Activated CD8-positive, alpha-beta memory T cell treated with anti-CD3 and anti-CD28 coated beads for 36 hours (primary cell): ENCODE measurements around the gene HMGA1. TPM values are rescaled to one million over a fixed set of nuclear protein-coding genes. Genes with fewer than 3 reads are reported as not detected.

Experiments used
- CTCF ChIA-PET: fragments of 350-600 bp; sonication (Branson Sonifier 250); formaldehyde crosslinking; loops from one replicate; lab custom pipeline; 2021; ENCODE audit warnings: antibody characterized with exemption; lab: Charles Lee
- POLR2A ChIA-PET: fragments of 350-600 bp; sonication (Branson Sonifier 250); formaldehyde crosslinking; loops from one replicate; lab custom pipeline; 2021; ENCODE audit warnings: antibody characterized with exemption; lab: Charles Lee
- total RNA-seq, 2 experiments: library from RNA; stranded (reverse); gene quantifications; one replicate each; pipeline ENCODE4 v1.2.3, GENCODE V29; 2021

The HMGA1 gene
- 100 to 1,000 TPM; 581 to 591 TPM for total RNA-seq

- CTCF ChIA-PET, result interaction anchor here (0.6 to 1.3 kb wide), 5 partner anchors 10 to 73 kb away, joined by 3 to 7 read pairs (median 5); partner anchors contain the start of gene SMIM29
- POLR2A ChIA-PET, result interaction anchor here (0.5 to 2.2 kb wide), 10 partner anchors 10 to 525 kb away, joined by 3 to 26 read pairs (median 5); partner anchors contain the start of genes SMIM29 and UQCC2
Observed at GRCh38 chr6:34236443-34237315, at the start of gene HMGA1. HMGA1 (plus strand) TSS chr6:34236873; CDS start chr6:34240781, 3,908 bp downstream.

- ChIA-PET POLR2A (no interaction called here), CTCF (interaction anchor here (1.0 to 2.5 kb wide), 3 partner anchors 27 to 557 kb away, joined by 3 to 10 read pairs (median 3); no protein-coding TSS in a partner anchor)
Observed at GRCh38 chr6:34189806-34190503, 46.7 kb upstream of the HMGA1 start.

- POLR2A ChIA-PET, result no interaction called here
Observed at GRCh38 chr6:34190504-34191122, 46.1 kb upstream of the HMGA1 start.

GRCh38 chr6:34194772-34195171 is 41.9 kb upstream of the HMGA1 start:
- ChIA-PET CTCF (interaction anchor here (1.6 to 2.4 kb wide), 2 partner anchors 10 to 11 kb away, joined by 9 to 12 read pairs; no protein-coding TSS in a partner anchor), POLR2A (no interaction called here)

More at GRCh38 chr6:34190504-34191122, 46.1 kb upstream of the HMGA1 start:
- CTCF ChIA-PET, result interaction anchor here (1.0 to 2.5 kb wide), 3 partner anchors 27 to 558 kb away, joined by 3 to 10 read pairs (median 3); no protein-coding TSS in a partner anchor

- ChIA-PET CTCF (interaction anchor here (0.6 to 3.2 kb wide), 22 partner anchors 8 to 413 kb away, joined by 3 to 13 read pairs (median 4); partner anchors contain the start of genes HMGA1, RPS10 and SMIM29), POLR2A (interaction anchor here (0.6 to 1.6 kb wide), 6 partner anchors 13 to 231 kb away, joined by 3 to 8 read pairs (median 5); partner anchors contain the start of genes HMGA1, NUDT3 and SMIM29)
Observed at GRCh38 chr6:34195726-34196115, 41.0 kb upstream of the HMGA1 start.

- POLR2A ChIA-PET, result interaction anchor here (0.6 to 1.6 kb wide), 7 partner anchors 13 to 230 kb away, joined by 3 to 8 read pairs (median 4); partner anchors contain the start of genes HMGA1, NUDT3 and SMIM29
- CTCF ChIA-PET, result interaction anchor here (0.6 to 3.2 kb wide), 25 partner anchors 8 to 413 kb away, joined by 3 to 13 read pairs (median 4); partner anchors contain the start of genes HMGA1, RPS10 and SMIM29
Observed at GRCh38 chr6:34196116-34196832, 40.4 kb upstream of the HMGA1 start.

- POLR2A ChIA-PET, result interaction anchor here (0.6 to 1.4 kb wide), 3 partner anchors 27 to 230 kb away, joined by 4 to 6 read pairs (median 4); no protein-coding TSS in a partner anchor
- CTCF ChIA-PET, result interaction anchor here (0.7 to 3.2 kb wide), 8 partner anchors 8 to 413 kb away, joined by 3 to 13 read pairs (median 4); no protein-coding TSS in a partner anchor
Observed at GRCh38 chr6:34196833-34197195, 39.9 kb upstream of the HMGA1 start.

GRCh38 chr6:34200340-34200971 is 36.2 kb upstream of the HMGA1 start:
- ChIA-PET CTCF (interaction anchor here (0.7 kb wide), 2 partner anchors 40 to 462 kb away, joined by 3 read pairs; no protein-coding TSS in a partner anchor), POLR2A (no interaction called here)

GRCh38 chr6:34201455-34202107 is 35.1 kb upstream of the HMGA1 start:
- POLR2A ChIA-PET, result no interaction called here
- CTCF ChIA-PET, result interaction anchor here (0.7 kb wide), 1 partner anchor 38 kb away, joined by 3 read pairs; no protein-coding TSS in a partner anchor

- POLR2A ChIA-PET, result no interaction called here
Observed at GRCh38 chr6:34202329-34203201, 34.1 kb upstream of the HMGA1 start.

GRCh38 chr6:34204693-34205092 is 32.0 kb upstream of the HMGA1 start:
- CTCF ChIA-PET, result interaction anchor here (2.3 kb wide), 1 partner anchor 9 kb away, joined by 12 read pairs; no protein-coding TSS in a partner anchor
- POLR2A ChIA-PET, result no interaction called here

More at GRCh38 chr6:34202329-34203201, 34.1 kb upstream of the HMGA1 start:
- CTCF ChIA-PET, result no interaction called here

- POLR2A ChIA-PET, result no interaction called here
- CTCF ChIA-PET, result interaction anchor here (2.3 kb wide), 1 partner anchor 10 kb away, joined by 12 read pairs; no protein-coding TSS in a partner anchor
Observed at GRCh38 chr6:34205466-34205865, 31.2 kb upstream of the HMGA1 start.

- ChIA-PET CTCF (interaction anchor here (0.8 to 2.3 kb wide), 2 partner anchors 10 to 42 kb away, joined by 4 to 12 read pairs; no protein-coding TSS in a partner anchor), POLR2A (no interaction called here)
Observed at GRCh38 chr6:34205916-34206315, 30.8 kb upstream of the HMGA1 start.

- ChIA-PET CTCF (interaction anchor here (1.4 kb wide), 1 partner anchor 41 kb away, joined by 3 read pairs; no protein-coding TSS in a partner anchor), POLR2A (no interaction called here)
Observed at GRCh38 chr6:34206726-34207125, 29.9 kb upstream of the HMGA1 start.

- CTCF ChIA-PET, result interaction anchor here (0.6 to 1.7 kb wide), 3 partner anchors 12 to 215 kb away, joined by 3 to 8 read pairs (median 3); no protein-coding TSS in a partner anchor
- POLR2A ChIA-PET, result no interaction called here
Observed at GRCh38 chr6:34207695-34208443, 28.8 kb upstream of the HMGA1 start.
